MM.1S (cell line): ENCODE results near the gene PAEP.
"Not testable (repeated sequence)": the region's sequence is repeated elsewhere in the genome, so short reads cannot be mapped to it uniquely, and the experiment has no call there.

Source experiments
- DNase-seq: peaks from one replicate; pipeline ENCODE4 v3.0.0-alpha.2; 2015
- H2AFZ ChIP-seq: fragments of 300-600 bp; sonication (generic); 2 replicates; pipeline ENCODE4 v1.6.0; 2016; ENCODE audit warnings: antibody characterized with exemption, low read length
- H3F3A ChIP-seq: fragments of 300-600 bp; sonication (generic); 2 replicates; pipeline ENCODE4 v1.6.1; 2016; ENCODE audit warnings: mild to moderate bottlenecking, antibody characterized with exemption, low read length, moderate library complexity, mixed read lengths; ENCODE audit not compliant: insufficient read depth
- H3K27ac ChIP-seq: fragments of 300-600 bp; sonication (generic); 2 replicates; pipeline ENCODE4 v1.5.1; 2016; ENCODE audit warnings: mild to moderate bottlenecking, low read length
- H3K27me3 ChIP-seq: fragments of 300-600 bp; sonication (generic); replicated peaks from 2 replicates; pipeline ENCODE4 v1.6.0; 2016; ENCODE audit warnings: low read length; ENCODE audit not compliant: insufficient read depth
- H3K36me3 ChIP-seq: fragments of 300-600 bp; sonication (generic); replicated peaks from 2 replicates; pipeline ENCODE4 v1.6.1; 2016; ENCODE audit warnings: mild to moderate bottlenecking, low read length, mixed read lengths; ENCODE audit not compliant: insufficient read depth
- H3K4me1 ChIP-seq: fragments of 300-600 bp; sonication (generic); 2 replicates; pipeline ENCODE4 v1.6.1; 2016; ENCODE audit warnings: low read length, mixed read lengths
- H3K4me2 ChIP-seq: fragments of 300-600 bp; sonication (generic); 2 replicates; pipeline ENCODE4 v1.6.0; 2016; ENCODE audit warnings: low read depth, low read length
- H3K4me3 ChIP-seq: fragments of 300-600 bp; sonication (generic); 2 replicates; pipeline ENCODE4 v1.5.1; 2016; ENCODE audit warnings: low read length, mixed read lengths
- H3K79me2 ChIP-seq: fragments of 300-600 bp; sonication (generic); 2 replicates; pipeline ENCODE4 v1.6.1; 2016; ENCODE audit warnings: mixed run types, low read length, mixed read lengths
- H3K9ac ChIP-seq: fragments of 300-600 bp; sonication (generic); 2 replicates; pipeline ENCODE4 v1.6.1; 2016; ENCODE audit warnings: low read length, mixed read lengths
- H3K9me2 ChIP-seq: fragments of 300-600 bp; sonication (generic); replicated peaks from 2 replicates; pipeline ENCODE4 v1.6.1; 2016; ENCODE audit warnings: mild to moderate bottlenecking, low read length, mixed read lengths; ENCODE audit not compliant: insufficient read depth
- H3K9me3 ChIP-seq: fragments of 300-600 bp; sonication (generic); replicated peaks from 2 replicates; pipeline ENCODE4 v1.6.1; 2016; ENCODE audit warnings: mild to moderate bottlenecking, low read length, mixed read lengths; ENCODE audit not compliant: insufficient read depth
- H4K20me1 ChIP-seq: fragments of 300-600 bp; sonication (generic); 2 replicates; pipeline ENCODE4 v1.6.1; 2016; ENCODE audit warnings: mild to moderate bottlenecking, low read length, moderate library complexity, mixed read lengths; ENCODE audit not compliant: insufficient read depth
- CTCF ChIP-seq: fragments of 300-600 bp; sonication (generic); IDR thresholded peaks from 2 replicates; pipeline ENCODE4 v1.5.1; 2016; ENCODE audit warnings: antibody characterized with exemption, low read length, mixed read lengths
- EZH2 ChIP-seq: fragments of 300-600 bp; sonication (generic); optimal IDR thresholded peaks from 2 replicates; pipeline ENCODE3; 2017; ENCODE audit warnings: low read depth, mild to moderate bottlenecking, antibody characterized with exemption, low read length, mixed read lengths
- EZH2phosphoT487 ChIP-seq: fragments of 300-600 bp; sonication (generic); IDR thresholded peaks from 2 replicates; pipeline ENCODE4 v1.6.1; 2018; ENCODE audit warnings: antibody characterized with exemption, low read length

The PAEP gene

DNA sequence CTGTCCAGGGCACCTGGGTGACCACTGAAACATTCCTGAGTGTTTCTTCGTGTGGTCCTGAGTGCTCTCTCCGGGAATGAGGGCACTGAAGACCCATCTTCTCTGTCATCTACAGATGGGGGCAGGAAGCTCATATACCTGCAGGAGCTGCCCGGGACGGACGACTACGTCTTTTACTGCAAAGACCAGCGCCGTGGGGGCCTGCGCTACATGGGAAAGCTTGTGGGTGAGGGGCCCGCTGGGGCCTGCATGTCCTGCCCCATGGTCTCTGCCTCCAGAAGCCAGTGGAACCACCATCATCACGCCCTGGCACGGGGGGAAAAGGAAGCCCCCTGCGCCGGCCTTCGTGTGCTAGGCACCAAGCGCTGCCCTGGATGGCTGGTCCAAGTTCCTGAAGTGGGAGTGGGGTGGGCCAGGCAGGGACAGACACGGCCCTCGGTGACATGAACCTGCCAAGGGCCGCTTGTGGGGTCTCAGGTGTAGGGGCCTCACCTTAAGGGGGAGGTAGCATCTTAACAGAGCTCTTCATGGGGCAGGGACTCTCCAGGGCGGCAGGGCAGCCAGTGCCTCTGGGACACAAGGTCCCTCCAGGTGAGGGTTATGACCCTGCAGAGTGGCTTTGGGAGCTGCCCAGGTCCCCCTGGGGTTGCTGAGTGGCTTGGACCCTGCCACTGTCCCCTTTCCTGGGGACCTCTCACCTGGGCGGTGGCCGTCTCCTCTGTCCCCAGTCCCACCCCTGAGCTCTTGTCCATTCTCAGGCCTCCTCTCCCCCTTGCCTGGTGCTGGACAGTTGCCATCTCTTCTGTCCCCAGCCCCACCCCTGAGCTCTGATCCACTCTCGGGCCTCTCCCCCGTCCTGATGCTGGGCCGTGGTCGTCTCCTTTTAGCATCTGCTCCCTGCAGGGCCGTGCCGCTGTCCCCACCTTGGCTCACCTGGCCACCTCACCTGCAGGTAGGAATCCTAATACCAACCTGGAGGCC is 13.5 kb upstream of the PAEP start:
- Histone ChIP-seq H3K4me3 (no peak overlapping the region), H3K27me3 (peaks cover 27% of the 10 kb centered on the region), H3K9me3 (no peaks in the 10 kb centered on the region), H3K9ac (no peak overlapping the region), H3K36me3 (no peaks in the 10 kb centered on the region), H3F3A (no peaks in the 10 kb centered on the region), H2AFZ (no peak overlapping the region), H3K4me2 (no peak overlapping the region), H3K27ac (no peak overlapping the region), H4K20me1 (no peaks in the 10 kb centered on the region), H3K79me2 (no peaks in the 10 kb centered on the region), H3K9me2 (no peaks in the 10 kb centered on the region), H3K4me1 (no peaks in the 10 kb centered on the region)
- TF ChIP-seq CTCF = no peak
- no peak for TF ChIP-seq EZH2
- no peak for TF ChIP-seq EZH2phosphoT487
- no peak for DNase-seq

- H4K20me1 ChIP-seq, H3K27ac ChIP-seq, H3K9me3 ChIP-seq, H3K4me2 ChIP-seq, H3K79me2 ChIP-seq, H3K9me2 ChIP-seq, H3F3A ChIP-seq, H3K4me1 ChIP-seq, H3K4me3 ChIP-seq, H3K9ac ChIP-seq, H2AFZ ChIP-seq, DNase-seq, H3K36me3 ChIP-seq: not testable (repeated sequence)
- H3K27me3 ChIP-seq = peaks cover 25% of the 10 kb centered on the region
Measured at GRCh38 chr9:135549478-135550343, 11.8 kb upstream of the PAEP start.

- DNase-seq = no peak
- Histone ChIP-seq H2AFZ (no peak overlapping the region), H3K9ac (no peak overlapping the region), H3K27me3 (peaks cover 25% of the 10 kb centered on the region), H3K36me3 (no peaks in the 10 kb centered on the region), H3K4me1 (no peaks in the 10 kb centered on the region), H3K9me3 (no peaks in the 10 kb centered on the region), H4K20me1 (no peaks in the 10 kb centered on the region), H3K4me2 (no peak overlapping the region), H3K4me3 (no peak overlapping the region), H3K9me2 (no peaks in the 10 kb centered on the region), H3K27ac (no peak overlapping the region), H3K79me2 (no peaks in the 10 kb centered on the region), H3F3A (no peaks in the 10 kb centered on the region)
- TF ChIP-seq EZH2 (no peak), CTCF (no peak), EZH2phosphoT487 (no peak)
Measured at GRCh38 chr9:135550344-135550918, 11.1 kb upstream of the PAEP start.
